HG02981 (cell line): ENCODE measurements around the gene CYBC1.

Experiments
- ATAC-seq: cut with Tn5 transposase; IDR thresholded peaks from one replicate; pipeline ENCODE4 v1.9.1; 2021; ENCODE audit warnings: mild to moderate bottlenecking, moderate library complexity; ENCODE audit not compliant: unreplicated experiment

The CYBC1 gene

DNA sequence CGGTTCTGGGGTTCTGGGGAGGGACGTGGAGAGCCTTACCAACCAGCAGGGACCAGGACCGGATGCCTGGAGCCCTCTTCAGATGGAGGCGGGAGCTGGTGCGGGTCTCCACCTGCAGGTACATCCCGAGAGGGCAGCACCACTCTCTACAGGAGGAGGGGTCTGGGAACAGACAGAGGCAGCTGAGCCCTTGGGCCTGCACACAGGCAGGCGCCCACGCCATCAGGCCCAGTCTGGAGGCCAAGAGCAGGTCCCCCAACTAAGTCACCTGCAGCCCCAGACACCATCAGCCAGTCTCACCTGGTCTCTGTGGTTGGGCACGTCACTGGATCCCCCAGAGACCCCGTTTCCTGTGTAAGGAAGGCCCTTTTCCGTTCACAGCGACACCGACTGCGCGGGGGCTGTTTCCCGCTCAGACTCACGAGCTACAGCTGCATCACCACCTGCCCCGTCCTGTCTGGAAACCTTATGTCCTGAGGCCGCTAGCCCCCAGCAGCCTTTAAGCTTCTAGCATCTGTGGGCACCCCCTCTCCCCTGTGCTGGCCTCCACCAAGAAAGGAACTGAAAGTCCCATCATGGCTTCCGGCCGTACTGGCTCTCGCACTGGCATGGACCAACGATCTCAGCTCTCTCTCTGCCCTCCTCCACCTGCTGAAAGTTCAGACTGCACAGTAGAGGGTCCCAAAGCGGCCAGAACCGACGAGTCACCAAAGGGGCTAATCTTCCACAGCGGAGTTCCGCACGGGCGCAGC, 1.2 kb downstream of the CYBC1 start:
- ATAC-seq: peak; percentile 54

DNA sequence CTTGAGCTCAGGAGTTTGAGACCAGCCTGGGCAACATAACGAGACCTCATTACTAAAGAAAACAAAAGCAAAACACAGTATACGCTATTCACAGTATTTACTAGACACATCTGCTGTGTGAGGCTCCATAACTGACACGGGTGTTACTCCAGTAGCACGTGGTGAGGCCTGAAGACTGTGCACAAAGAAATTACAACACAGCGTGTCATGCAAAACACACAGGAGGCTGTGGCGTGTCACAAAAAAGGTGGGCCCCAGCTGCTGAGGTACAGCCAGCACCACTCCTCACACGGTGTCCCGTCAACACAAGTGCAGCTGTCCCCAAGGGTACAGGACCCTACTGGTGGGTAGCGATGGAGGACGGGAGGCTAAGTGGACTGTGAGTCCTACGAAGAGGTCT, 2.7 kb downstream of the CYBC1 start:
- ATAC-seq: no peak

DNA sequence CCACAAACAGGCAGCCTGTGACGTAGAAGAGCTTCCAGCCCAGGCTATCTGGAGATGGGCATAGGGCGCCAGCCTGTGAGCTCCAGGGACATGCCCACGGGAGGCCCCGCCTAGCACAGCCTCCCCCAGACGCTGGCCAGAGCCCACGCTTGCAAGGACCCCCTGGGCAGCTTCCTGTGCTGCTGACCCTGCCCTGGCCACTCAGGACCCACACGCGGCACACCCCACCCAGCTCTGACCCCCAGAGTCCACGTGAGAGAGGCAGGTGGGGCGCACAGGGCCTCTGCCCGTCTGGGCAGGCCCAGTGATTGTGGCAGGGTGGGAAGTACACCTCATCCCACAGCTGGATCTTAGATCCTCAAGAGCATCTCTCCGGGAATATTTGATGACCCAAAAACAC, 3.9 kb downstream of the CYBC1 start:
- no peak for ATAC-seq

GRCh38 chr17:82446124-82446523, 4.4 kb downstream of the CYBC1 start:
- no peak for ATAC-seq

GRCh38 chr17:82445542-82445941, 5.0 kb downstream of the CYBC1 start:
- no peak for ATAC-seq

GRCh38 chr17:82444941-82445521, 5.5 kb downstream of the CYBC1 start:
- ATAC-seq: no peak

GRCh38 chr17:82444284-82444893, 6.2 kb downstream of the CYBC1 start:
- no peak for ATAC-seq

DNA sequence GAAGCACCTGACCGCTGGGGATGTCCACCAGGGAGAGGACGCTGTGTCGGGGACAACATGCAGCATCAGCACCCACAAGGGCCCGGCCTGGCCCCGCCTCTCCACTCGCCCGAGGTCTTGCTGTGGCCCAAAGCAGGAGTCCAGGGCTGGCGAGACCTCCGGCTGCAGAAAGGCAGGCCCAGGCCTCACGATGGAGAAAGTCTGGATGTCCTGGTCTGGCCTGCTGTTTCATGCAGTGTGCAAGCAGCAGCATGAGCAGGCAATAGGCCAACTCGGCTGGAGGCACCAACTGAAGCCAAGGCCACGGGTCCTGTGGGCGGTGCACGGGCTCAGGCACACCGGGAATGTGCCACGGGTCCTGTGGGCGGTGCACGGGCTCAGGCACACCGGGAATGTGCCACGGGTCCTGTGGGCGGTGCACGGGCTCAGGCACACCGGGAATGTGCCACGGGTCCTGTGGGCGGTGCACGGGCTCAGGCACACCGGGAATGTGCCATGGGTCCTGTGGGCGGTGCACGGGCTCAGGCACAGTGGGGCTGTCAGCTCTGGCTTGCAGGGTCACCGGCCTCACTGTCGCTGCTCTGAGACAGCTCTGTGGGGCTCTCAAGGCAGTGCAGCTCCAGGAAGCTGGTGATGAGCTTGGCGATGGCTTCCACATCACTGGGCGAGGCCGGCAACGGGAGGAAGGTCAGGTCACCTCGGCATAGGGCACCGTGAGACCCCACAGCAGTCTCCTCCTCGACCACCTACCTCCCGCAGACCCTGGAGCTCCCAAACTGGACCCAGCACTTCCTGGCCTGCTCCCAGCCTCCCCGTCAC, 6.9 kb downstream of the CYBC1 start:
- ATAC-seq: no peak

- no peak for ATAC-seq
Measured at GRCh38 chr17:82442643-82443464, 7.7 kb downstream of the CYBC1 start.

- ATAC-seq: no peak
Measured at GRCh38 chr17:82441691-82442487, 8.7 kb downstream of the CYBC1 start.

GRCh38 chr17:82440991-82441627, 9.4 kb downstream of the CYBC1 start:
- no peak for ATAC-seq

DNA sequence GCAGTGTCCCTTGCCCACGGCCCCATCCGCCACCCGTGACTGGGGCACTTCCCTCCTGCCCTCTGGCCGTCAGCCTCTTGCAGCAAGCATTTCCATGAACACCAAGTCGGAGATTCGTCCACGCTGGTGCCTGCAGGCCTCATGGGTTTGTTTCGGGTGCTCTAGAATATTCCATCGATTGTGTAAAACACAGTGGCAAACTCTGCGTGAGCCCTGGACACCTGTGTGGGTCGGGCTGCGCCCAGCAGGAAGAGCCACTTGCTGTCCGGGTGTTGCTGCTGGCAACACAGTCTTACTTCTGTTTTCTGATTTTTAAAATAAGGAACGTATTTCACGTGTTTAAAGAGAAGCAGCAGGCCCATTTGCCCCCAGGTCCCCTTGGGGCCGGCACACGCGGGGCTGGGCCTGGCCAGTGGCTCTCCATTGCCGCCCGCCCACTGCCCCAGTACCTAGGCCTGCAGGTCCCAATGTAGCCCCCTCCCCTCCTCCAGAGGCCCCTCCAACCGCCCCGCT, 10.0 kb downstream of the CYBC1 start:
- no peak for ATAC-seq

- ATAC-seq: no peak
Measured at GRCh38 chr17:82439829-82440365, 10.7 kb downstream of the CYBC1 start.

- ATAC-seq: no peak
Measured at GRCh38 chr17:82439194-82439828, 11.2 kb downstream of the CYBC1 start.

- no peak for ATAC-seq
Measured at GRCh38 chr17:82438401-82439193, 12.0 kb downstream of the CYBC1 start.

DNA sequence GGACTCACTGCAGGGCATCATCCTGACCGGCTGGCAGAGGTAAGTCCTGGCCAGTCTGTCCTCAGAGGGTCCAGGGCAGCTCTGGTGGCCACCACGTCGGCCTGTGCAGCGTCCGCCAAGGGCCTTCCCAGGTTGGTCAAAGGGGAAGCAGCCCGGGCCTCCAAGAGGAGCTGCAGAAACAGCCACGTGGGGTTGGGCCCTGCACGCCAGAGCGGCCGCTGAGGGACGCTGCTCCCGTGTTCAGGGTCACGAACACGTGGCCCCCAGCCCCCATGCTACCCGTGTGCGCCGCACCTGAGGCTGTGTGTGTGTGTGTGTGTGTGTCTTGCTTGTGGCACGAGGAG, 13.3 kb downstream of the CYBC1 start:
- no peak for ATAC-seq

DNA sequence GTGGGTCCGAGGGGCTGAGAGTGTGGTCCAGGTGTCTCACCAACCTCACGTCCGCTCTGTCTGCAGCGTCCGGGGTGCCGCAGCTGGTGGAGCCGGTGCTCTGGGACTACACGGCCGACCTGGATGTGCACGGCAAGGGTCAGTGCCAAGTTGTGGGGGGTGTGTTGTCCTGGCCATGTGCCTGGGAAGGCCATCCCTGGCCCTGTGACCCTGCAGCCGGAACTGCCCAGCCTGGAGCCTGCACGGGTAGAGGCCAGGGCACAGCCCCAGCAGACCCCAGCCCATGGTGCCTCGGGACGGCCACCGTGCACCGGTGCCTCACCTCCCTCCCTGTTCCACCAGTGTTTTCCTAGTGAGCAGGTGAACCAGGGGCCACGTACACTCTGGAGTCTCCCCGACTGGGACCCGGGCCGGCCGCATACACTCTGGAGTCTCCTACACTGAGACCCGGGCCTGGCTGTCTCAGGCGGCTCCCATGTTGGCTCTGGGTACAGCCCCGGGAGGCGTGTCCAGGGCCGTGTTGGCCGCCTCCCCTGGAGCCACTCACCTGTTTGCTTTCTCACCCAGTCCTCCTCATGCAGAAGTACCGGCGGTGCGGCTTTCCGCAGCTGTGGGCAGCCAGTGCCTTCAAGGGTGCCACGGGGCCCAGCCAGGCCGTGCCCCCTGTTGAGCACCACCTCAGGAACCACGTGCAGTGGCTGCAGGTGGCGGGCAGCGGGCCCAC, 13.8 kb downstream of the CYBC1 start:
- ATAC-seq: no peak
